C4-2B (cell line): ENCODE results near the gene MSRB2.

Source experiments
- H3K27ac ChIP-seq: fragments of 450-650 bp; 2 replicates; pipeline ENCODE4 v1.5.1; 2017
- ZFX ChIP-seq: fragments of 450-650 bp; IDR thresholded peaks from 2 replicates; pipeline ENCODE4 v1.6.1; 2017
- TF ChIP-seq, protein P1 (sequence below): fragments of 450-650 bp; conservative IDR thresholded peaks from 2 replicates; pipeline ENCODE4 v1.5.1; 2017; ENCODE audit warnings: mild to moderate bottlenecking

Gene MSRB2

GRCh38 chr10:23095404-23095965 is at the start of gene MSRB2:
MSRB2 (plus strand) TSS chr10:23095579; CDS start chr10:23095609, 30 bp downstream.
- H3K27ac ChIP-seq: peak within 1 kb of the TSS; percentile 87
- TF ChIP-seq ZFX: peak; percentile 91
- TF ChIP-seq, protein P1, sequence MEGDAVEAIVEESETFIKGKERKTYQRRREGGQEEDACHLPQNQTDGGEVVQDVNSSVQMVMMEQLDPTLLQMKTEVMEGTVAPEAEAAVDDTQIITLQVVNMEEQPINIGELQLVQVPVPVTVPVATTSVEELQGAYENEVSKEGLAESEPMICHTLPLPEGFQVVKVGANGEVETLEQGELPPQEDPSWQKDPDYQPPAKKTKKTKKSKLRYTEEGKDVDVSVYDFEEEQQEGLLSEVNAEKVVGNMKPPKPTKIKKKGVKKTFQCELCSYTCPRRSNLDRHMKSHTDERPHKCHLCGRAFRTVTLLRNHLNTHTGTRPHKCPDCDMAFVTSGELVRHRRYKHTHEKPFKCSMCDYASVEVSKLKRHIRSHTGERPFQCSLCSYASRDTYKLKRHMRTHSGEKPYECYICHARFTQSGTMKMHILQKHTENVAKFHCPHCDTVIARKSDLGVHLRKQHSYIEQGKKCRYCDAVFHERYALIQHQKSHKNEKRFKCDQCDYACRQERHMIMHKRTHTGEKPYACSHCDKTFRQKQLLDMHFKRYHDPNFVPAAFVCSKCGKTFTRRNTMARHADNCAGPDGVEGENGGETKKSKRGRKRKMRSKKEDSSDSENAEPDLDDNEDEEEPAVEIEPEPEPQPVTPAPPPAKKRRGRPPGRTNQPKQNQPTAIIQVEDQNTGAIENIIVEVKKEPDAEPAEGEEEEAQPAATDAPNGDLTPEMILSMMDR: no peak; the same call in 1 of the 2 replicates

- TF ChIP-seq, protein P1: no peak
- no peak for TF ChIP-seq ZFX
- H3K27ac ChIP-seq: no peak overlapping the region
These were observed 49.4 kb upstream of the MSRB2 start for GRCh38 chr10:23046027-23046426.

- H3K27ac ChIP-seq: no peak overlapping the region
- TF ChIP-seq, protein P1: no peak
- TF ChIP-seq ZFX: no peak
These were observed 48.0 kb upstream of the MSRB2 start for GRCh38 chr10:23047201-23048050.

DNA sequence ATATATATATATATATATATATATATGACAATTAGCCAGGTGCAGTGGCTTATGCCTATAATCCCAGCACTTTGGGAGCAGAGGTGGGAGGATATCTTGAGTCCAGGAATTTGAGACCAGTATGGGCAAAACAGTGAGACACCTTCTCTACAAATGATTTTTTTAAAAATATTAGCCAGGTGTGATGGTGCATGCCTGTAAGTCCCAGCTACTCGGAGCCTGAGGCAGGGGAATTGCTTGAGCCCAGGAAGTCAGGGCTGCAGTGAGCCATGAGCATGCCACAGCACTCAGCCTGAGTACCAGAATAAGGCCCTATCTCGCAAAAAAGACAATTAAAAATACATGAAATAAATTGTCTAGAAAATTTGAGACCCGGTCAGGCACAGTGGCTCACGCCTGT is 47.2 kb upstream of the MSRB2 start:
- H3K27ac ChIP-seq: no peak overlapping the region
- TF ChIP-seq ZFX: no peak
- TF ChIP-seq, protein P1: no peak

GRCh38 chr10:23051278-23051677 is 44.1 kb upstream of the MSRB2 start:
- TF ChIP-seq, protein P1: no peak
- no peak for TF ChIP-seq ZFX
- no peak overlapping the region for H3K27ac ChIP-seq

- TF ChIP-seq ZFX: no peak
- TF ChIP-seq, protein P1: no peak
- H3K27ac ChIP-seq: no peak overlapping the region
These were observed 43.5 kb upstream of the MSRB2 start for GRCh38 chr10:23051855-23052331.

- no peak overlapping the region for H3K27ac ChIP-seq
- TF ChIP-seq ZFX: no peak
These were observed 42.3 kb upstream of the MSRB2 start for GRCh38 chr10:23053036-23053435.
